ENCODE results near the gene EBLN2.

EBLN2 gene

GRCh38 chr3:73036694-73037591 lies 24.5 kb upstream of the EBLN2 start:
- H3K27me3 ChIP-seq (ENCODE audit: control insufficient read depth, insufficient read depth, low read length) = no peaks in the 10 kb centered on the region
- peak overlapping the region; percentile 35 for H3K4me3 ChIP-seq (ENCODE audit: low read length)
- H3K4me2 ChIP-seq (ENCODE audit: low read length) = peak overlapping the region; percentile 73
- peak overlapping the region; percentile 66 for H3K9ac ChIP-seq (ENCODE audit: low read depth, low read length)
- H3K36me3 ChIP-seq (ENCODE audit: insufficient read depth, low read length) = no peaks in the 10 kb centered on the region
- H3K9me3 ChIP-seq (replicated peaks; ENCODE audit: low read length) = no peaks in the 10 kb centered on the region
- peaks cover 53% of the 10 kb centered on the region for H3K4me1 ChIP-seq (ENCODE audit: control insufficient read depth, insufficient read depth, low read length)

- H3K36me3 ChIP-seq (ENCODE audit: insufficient read depth, low read length) = no peaks in the 10 kb centered on the region
- no peaks in the 10 kb centered on the region for H3K27me3 ChIP-seq (ENCODE audit: control insufficient read depth, insufficient read depth, low read length)
- peaks cover 48% of the 10 kb centered on the region for H3K4me1 ChIP-seq (ENCODE audit: control insufficient read depth, insufficient read depth, low read length)
- H3K4me3 ChIP-seq (ENCODE audit: low read length) = no peak overlapping the region
- H3K9ac ChIP-seq (ENCODE audit: low read depth, low read length) = no peak overlapping the region
- no peak overlapping the region for H3K4me2 ChIP-seq (ENCODE audit: low read length)
- no peaks in the 10 kb centered on the region for H3K9me3 ChIP-seq (replicated peaks; ENCODE audit: low read length)
Observed at GRCh38 chr3:73041537-73041936, 19.9 kb upstream of the EBLN2 start.

- H3K36me3 ChIP-seq (ENCODE audit: insufficient read depth, low read length) = no peaks in the 10 kb centered on the region
- no peaks in the 10 kb centered on the region for H3K27me3 ChIP-seq (ENCODE audit: control insufficient read depth, insufficient read depth, low read length)
- no peak overlapping the region for H3K9ac ChIP-seq (ENCODE audit: low read depth, low read length)
- no peak overlapping the region for H3K4me2 ChIP-seq (ENCODE audit: low read length)
- no peak overlapping the region for H3K4me3 ChIP-seq (ENCODE audit: low read length)
- no peaks in the 10 kb centered on the region for H3K9me3 ChIP-seq (replicated peaks; ENCODE audit: low read length)
- H3K4me1 ChIP-seq (ENCODE audit: control insufficient read depth, insufficient read depth, low read length) = peaks cover 29% of the 10 kb centered on the region
Observed at GRCh38 chr3:73043414-73043813, 18.0 kb upstream of the EBLN2 start.

- no peaks in the 10 kb centered on the region for H3K36me3 ChIP-seq (ENCODE audit: insufficient read depth, low read length)
- H3K27me3 ChIP-seq (ENCODE audit: control insufficient read depth, insufficient read depth, low read length) = no peaks in the 10 kb centered on the region
- H3K4me1 ChIP-seq (ENCODE audit: control insufficient read depth, insufficient read depth, low read length) = peaks cover 23% of the 10 kb centered on the region
- H3K4me2 ChIP-seq (ENCODE audit: low read length) = no peak overlapping the region
- no peaks in the 10 kb centered on the region for H3K9me3 ChIP-seq (replicated peaks; ENCODE audit: low read length)
- H3K4me3 ChIP-seq (ENCODE audit: low read length) = no peak overlapping the region
- H3K9ac ChIP-seq (ENCODE audit: low read depth, low read length) = no peak overlapping the region
Observed at GRCh38 chr3:73045391-73045790, 16.1 kb upstream of the EBLN2 start.

GRCh38 chr3:73046195-73046594 lies 15.3 kb upstream of the EBLN2 start:
- Histone ChIP-seq H3K4me1 (ENCODE audit: control insufficient read depth, insufficient read depth, low read length) (peaks cover 21% of the 10 kb centered on the region), H3K9ac (ENCODE audit: low read depth, low read length) (no peak overlapping the region), H3K9me3 (replicated peaks; ENCODE audit: low read length) (no peaks in the 10 kb centered on the region), H3K27me3 (ENCODE audit: control insufficient read depth, insufficient read depth, low read length) (no peaks in the 10 kb centered on the region), H3K4me3 (ENCODE audit: low read length) (no peak overlapping the region), H3K36me3 (ENCODE audit: insufficient read depth, low read length) (peaks cover 5% of the 10 kb centered on the region), H3K4me2 (ENCODE audit: low read length) (no peak overlapping the region)

GRCh38 chr3:73049319-73049718 lies 12.1 kb upstream of the EBLN2 start:
- H3K4me2 ChIP-seq (ENCODE audit: low read length) = no peak overlapping the region
- no peak overlapping the region for H3K4me3 ChIP-seq (ENCODE audit: low read length)
- no peak overlapping the region for H3K9ac ChIP-seq (ENCODE audit: low read depth, low read length)
- no peaks in the 10 kb centered on the region for H3K27me3 ChIP-seq (ENCODE audit: control insufficient read depth, insufficient read depth, low read length)
- H3K9me3 ChIP-seq (replicated peaks; ENCODE audit: low read length) = no peaks in the 10 kb centered on the region
- H3K36me3 ChIP-seq (ENCODE audit: insufficient read depth, low read length) = peaks cover 8% of the 10 kb centered on the region
- H3K4me1 ChIP-seq (ENCODE audit: control insufficient read depth, insufficient read depth, low read length) = peaks cover 25% of the 10 kb centered on the region

- H3K9ac ChIP-seq (ENCODE audit: low read depth, low read length) = peak overlapping the region; percentile 24
- no peak overlapping the region for H3K4me3 ChIP-seq (ENCODE audit: low read length)
- H3K36me3 ChIP-seq (ENCODE audit: insufficient read depth, low read length) = peaks cover 8% of the 10 kb centered on the region
- H3K27me3 ChIP-seq (ENCODE audit: control insufficient read depth, insufficient read depth, low read length) = no peaks in the 10 kb centered on the region
- peaks cover 13% of the 10 kb centered on the region for H3K4me1 ChIP-seq (ENCODE audit: control insufficient read depth, insufficient read depth, low read length)
- no peak overlapping the region for H3K4me2 ChIP-seq (ENCODE audit: low read length)
- no peaks in the 10 kb centered on the region for H3K9me3 ChIP-seq (replicated peaks; ENCODE audit: low read length)
Observed at GRCh38 chr3:73052857-73053256, 8.6 kb upstream of the EBLN2 start.

- H3K4me3 ChIP-seq (ENCODE audit: low read length) = no peak overlapping the region
- no peak overlapping the region for H3K4me2 ChIP-seq (ENCODE audit: low read length)
- H3K27me3 ChIP-seq (ENCODE audit: control insufficient read depth, insufficient read depth, low read length) = no peaks in the 10 kb centered on the region
- H3K9ac ChIP-seq (ENCODE audit: low read depth, low read length) = peak overlapping the region; percentile 12
- peaks cover 28% of the 10 kb centered on the region for H3K4me1 ChIP-seq (ENCODE audit: control insufficient read depth, insufficient read depth, low read length)
- peaks cover 7% of the 10 kb centered on the region for H3K36me3 ChIP-seq (ENCODE audit: insufficient read depth, low read length)
- H3K9me3 ChIP-seq (replicated peaks; ENCODE audit: low read length) = no peaks in the 10 kb centered on the region
Observed at GRCh38 chr3:73055583-73055982, 5.9 kb upstream of the EBLN2 start.

- Histone ChIP-seq H3K4me2 (ENCODE audit: low read length) (no peak overlapping the region), H3K9ac (ENCODE audit: low read depth, low read length) (peak overlapping the region; percentile 12)
Observed at GRCh38 chr3:73056014-73056844, 5.2 kb upstream of the EBLN2 start.

GRCh38 chr3:73056845-73057150 lies 4.7 kb upstream of the EBLN2 start:
- no peaks in the 10 kb centered on the region for H3K27me3 ChIP-seq (ENCODE audit: control insufficient read depth, insufficient read depth, low read length)
- no peak overlapping the region for H3K9ac ChIP-seq (ENCODE audit: low read depth, low read length)
- H3K9me3 ChIP-seq (replicated peaks; ENCODE audit: low read length) = no peaks in the 10 kb centered on the region
- peaks cover 8% of the 10 kb centered on the region for H3K36me3 ChIP-seq (ENCODE audit: insufficient read depth, low read length)
- H3K4me2 ChIP-seq (ENCODE audit: low read length) = no peak overlapping the region
- H3K4me3 ChIP-seq (ENCODE audit: low read length) = no peak overlapping the region
- H3K4me1 ChIP-seq (ENCODE audit: control insufficient read depth, insufficient read depth, low read length) = peaks cover 31% of the 10 kb centered on the region

More at GRCh38 chr3:73056014-73056844, 5.2 kb upstream of the EBLN2 start:
- H3K4me3 ChIP-seq (ENCODE audit: low read length) = no peak overlapping the region
- H3K4me1 ChIP-seq (ENCODE audit: control insufficient read depth, insufficient read depth, low read length) = peaks cover 31% of the 10 kb centered on the region
- peaks cover 4% of the 10 kb centered on the region for H3K36me3 ChIP-seq (ENCODE audit: insufficient read depth, low read length)
- no peaks in the 10 kb centered on the region for H3K27me3 ChIP-seq (ENCODE audit: control insufficient read depth, insufficient read depth, low read length)
- H3K9me3 ChIP-seq (replicated peaks; ENCODE audit: low read length) = no peaks in the 10 kb centered on the region

- Histone ChIP-seq H3K27me3 (ENCODE audit: control insufficient read depth, insufficient read depth, low read length) (no peaks in the 10 kb centered on the region), H3K4me1 (ENCODE audit: control insufficient read depth, insufficient read depth, low read length) (peaks cover 22% of the 10 kb centered on the region), H3K9me3 (replicated peaks; ENCODE audit: low read length) (no peaks in the 10 kb centered on the region), H3K36me3 (ENCODE audit: insufficient read depth, low read length) (peaks cover 27% of the 10 kb centered on the region), H3K9ac (ENCODE audit: low read depth, low read length) (no peak overlapping the region), H3K4me3 (ENCODE audit: low read length) (no peak overlapping the region), H3K4me2 (ENCODE audit: low read length) (peak overlapping the region; percentile 37)
Observed at GRCh38 chr3:73060302-73060723, 1.1 kb upstream of the EBLN2 start.
